IMR-90 (cell line): ENCODE measurements around the gene ST6GALNAC2. TPM values are rescaled to one million over a fixed set of nuclear protein-coding genes. Genes with fewer than 3 reads are reported as not detected.
A peak's percentile ranks its signal among the peaks of the same experiment; 100 is the strongest.

Source experiments
- ATAC-seq: fragments of 200-7000 bp; cut with Tn5 transposase; 2 replicates; pipeline ENCODE4 v1.9.1; 2020; ENCODE audit warnings: low read depth, mild to moderate bottlenecking, moderate library complexity
- BruUV-seq: library from RNA; stranded (reverse); fragments of 400-500 nt; replicated peaks from 2 replicates; lab custom pipeline; 2021; lab: Mats Ljungman, UMichigan
- CTCF ChIA-PET: fragments of 300-600 bp; formaldehyde crosslinking; extraction: SDS; loops from one replicate; lab custom pipeline; 2021; ENCODE audit warnings: antibody characterized with exemption; lab: Yijun Ruan, JAX
- POLR2A ChIA-PET: fragments of 300-600 bp; sonication (Branson Sonifier 250); formaldehyde crosslinking; loops from one replicate; lab custom pipeline; 2022; ENCODE audit warnings: antibody characterized with exemption; ENCODE audit not compliant: unreplicated experiment; lab: Charles Lee
- DNase-seq: peaks from one replicate; pipeline ENCODE4 v3.0.0; 2013
- H2AFZ ChIP-seq: replicated peaks from 2 replicates; pipeline ENCODE3; 2013; ENCODE audit warnings: low read length, mild to moderate bottlenecking; ENCODE audit not compliant: poor library complexity
- H2AK5ac ChIP-seq: 2 replicates; pipeline ENCODE4 v1.6.1; 2013; ENCODE audit warnings: low read depth, low read length, inconsistent platforms
- H2AK9ac ChIP-seq: replicated peaks from 2 replicates; pipeline ENCODE3; 2013; ENCODE audit warnings: mild to moderate bottlenecking, low read depth, low read length, moderate library complexity; ENCODE audit not compliant: poor library complexity
- H2BK120ac ChIP-seq: 2 replicates; pipeline ENCODE4 v1.6.1; 2013; ENCODE audit warnings: low read depth, low read length, inconsistent platforms
- H2BK15ac ChIP-seq: 3 replicates; pipeline ENCODE4 v1.6.1; 2013; ENCODE audit warnings: low read depth, low read length, inconsistent platforms
- H2BK20ac ChIP-seq: 2 replicates; pipeline ENCODE4 v1.6.1; 2013; ENCODE audit warnings: low read depth, mild to moderate bottlenecking, inconsistent platforms, low read length, moderate library complexity
- H2BK5ac ChIP-seq: 2 replicates; pipeline ENCODE4 v1.6.1; 2013; ENCODE audit warnings: mild to moderate bottlenecking, low read depth, low read length, inconsistent platforms; ENCODE audit not compliant: poor library complexity, severe bottlenecking
- H3K14ac ChIP-seq: replicated peaks from 2 replicates; pipeline ENCODE4 v1.6.1; 2013; ENCODE audit warnings: low read depth, low read length, inconsistent platforms
- H3K18ac ChIP-seq: 2 replicates; pipeline ENCODE4 v1.6.1; 2013; ENCODE audit warnings: low read depth, low read length, control low read depth
- H3K23ac ChIP-seq: 2 replicates; pipeline ENCODE4 v1.6.1; 2013; ENCODE audit warnings: low read depth, low read length, inconsistent platforms
- H3K27ac ChIP-seq: 2 replicates; pipeline ENCODE4 v1.5.1; 2013; ENCODE audit warnings: mild to moderate bottlenecking, control low read depth, low read length; ENCODE audit not compliant: insufficient read depth
- H3K27me3 ChIP-seq: 2 replicates; pipeline ENCODE4 v1.6.1; 2013; ENCODE audit warnings: low read length; ENCODE audit not compliant: control insufficient read depth, insufficient read depth
- H3K36me3 ChIP-seq: 2 replicates; pipeline ENCODE4 v1.6.1; 2013; ENCODE audit warnings: low read length, mixed read lengths; ENCODE audit not compliant: control insufficient read depth, insufficient read depth
- H3K4ac ChIP-seq: 2 replicates; pipeline ENCODE4 v1.6.1; 2013; ENCODE audit warnings: low read depth, low read length, inconsistent platforms
- H3K4me1 ChIP-seq: 2 replicates; pipeline ENCODE4 v1.6.1; 2013; ENCODE audit warnings: low read length, mixed read lengths; ENCODE audit not compliant: control insufficient read depth, insufficient read depth
- H3K4me2 ChIP-seq: 2 replicates; pipeline ENCODE4 v1.6.1; 2013; ENCODE audit warnings: low read depth, mild to moderate bottlenecking, control low read depth, low read length, moderate library complexity
- H3K4me3 ChIP-seq: 2 replicates; pipeline ENCODE4 v1.5.1; 2013; ENCODE audit warnings: low read depth, mild to moderate bottlenecking, control low read depth, low read length, moderate library complexity; ENCODE audit not compliant: insufficient read depth
- H3K56ac ChIP-seq: 2 replicates; pipeline ENCODE4 v1.6.1; 2013; ENCODE audit warnings: low read length, inconsistent platforms; ENCODE audit not compliant: insufficient read depth; ENCODE audit errors: extremely low read depth
- H3K79me1 ChIP-seq, 2 experiments: 2 replicates each; pipeline ENCODE4 v1.6.1; 2013; ENCODE audit warnings: low read length in 2 of 2, inconsistent platforms in 1 of 2, low read depth in 1 of 2
- H3K9ac ChIP-seq: 2 replicates; pipeline ENCODE4 v1.6.1; 2013; ENCODE audit warnings: low read depth, low read length, control low read depth
- H3K9me1 ChIP-seq: 2 replicates; pipeline ENCODE4 v1.6.1; 2013; ENCODE audit warnings: low read length, inconsistent platforms; ENCODE audit not compliant: insufficient read depth
- H3K9me3 ChIP-seq: 2 replicates; pipeline ENCODE4 v1.6.1; 2013; ENCODE audit warnings: low read length; ENCODE audit not compliant: control insufficient read depth, insufficient read depth
- H4K20me1 ChIP-seq: 2 replicates; pipeline ENCODE4 v1.6.1; 2013; ENCODE audit warnings: low read length, inconsistent platforms; ENCODE audit not compliant: insufficient read depth
- H4K5ac ChIP-seq: 2 replicates; pipeline ENCODE4 v1.6.1; 2013; ENCODE audit warnings: mild to moderate bottlenecking, low read depth, low read length, control low read depth
- H4K8ac ChIP-seq, 2 experiments: 2 replicates each; pipeline ENCODE4 v1.6.1; 2013; ENCODE audit warnings: low read depth in 2 of 2, low read length in 2 of 2, control low read depth in 1 of 2, inconsistent platforms in 1 of 2
- H4K91ac ChIP-seq: 2 replicates; pipeline ENCODE4 v1.6.1; 2013; ENCODE audit warnings: low read depth, low read length, inconsistent platforms; ENCODE audit not compliant: insufficient read depth
- RFX5 ChIP-seq: IDR thresholded peaks from 2 replicates; pipeline ENCODE4 v1.8.0; 2012; ENCODE audit warnings: low read depth, mild to moderate bottlenecking, low read length, moderate library complexity
- WGBS, 2 experiments: methylation state at CpG; one replicate each; pipeline versions ENCODE4 v1.1.5 to v1.1.7; 2013; ENCODE audit warnings: missing lambda C conversion rate in 2 of 2; ENCODE audit not compliant: insufficient read length in 1 of 2; ENCODE audit errors: extremely low coverage in 2 of 2; 5-methylcytosine and 5-hydroxymethylcytosine counted together
- dilution Hi-C: fragments of 300-500 bp; cut with HindIII; formaldehyde crosslinking; loops from one replicate; pipeline ENCODE4 v1.14.3; 2018; ENCODE audit warnings: low sequenced_read_pairs; ENCODE audit not compliant: unreplicated experiment
- in situ Hi-C: fragments of 300-500 bp; cut with MboI; formaldehyde crosslinking; loops from 3 replicates; pipeline ENCODE4 v1.14.3; 2019; ENCODE audit warnings: low sequenced_read_pairs, inconsistent platforms, mixed read lengths
- intact Hi-C: fragments of 100-400 bp; cut with micrococcal nuclease; formaldehyde crosslinking; loops from 2 replicates; pipeline ENCODE4 v1.10.0; 2022
- polyA plus RNA-seq, 3 experiments: library from polyadenylated mRNA; depleted of rRNA; stranded (reverse); fragments of >200 nt; gene quantifications; 2 replicates each; pipeline ENCODE4 v1.2.3, GENCODE V29; 2012; ENCODE audit warnings: low replicate concordance in 1 of 3
- total RNA-seq: library from RNA; depleted of rRNA; stranded (reverse); fragments of >200 nt; gene quantifications from 2 replicates; pipeline ENCODE4 v1.2.3, GENCODE V29; 2012
- TF ChIP-seq, protein P1 (sequence below): fragments of 150-350 bp; IDR thresholded peaks from 2 replicates; pipeline ENCODE4 v1.6.1; 2017; ENCODE audit warnings: mild to moderate bottlenecking, antibody characterized with exemption, low read length, low read depth

ST6GALNAC2 gene
- total and polyA plus RNA-seq, 2 of the 4 experiments (the other 2 are of a cell fraction) = 0.10 TPM; not detected in 1

- Histone ChIP-seq H2BK120ac (no peak overlapping the region), H3K18ac (no peak overlapping the region), H2BK5ac (no peak overlapping the region), H3K79me1 (no peaks in the 10 kb centered on the region), H3K9me1 (peaks cover 8% of the 10 kb centered on the region), H3K4me3 (no peak overlapping the region), H2AK5ac (no peak overlapping the region), H3K4me2 (no peak overlapping the region), H3K14ac (no peak overlapping the region), H4K91ac (no peak overlapping the region), H4K20me1 (no peaks in the 10 kb centered on the region), H3K36me3 (no peaks in the 10 kb centered on the region), H2AFZ (peak overlapping the region; percentile 28), H4K8ac (no peak overlapping the region), H2AK9ac (no peak overlapping the region), H3K9ac (no peak overlapping the region), H3K27me3 (no peaks in the 10 kb centered on the region), H3K56ac (no peak overlapping the region), H4K5ac (no peak overlapping the region), H2BK20ac (no peak overlapping the region), H2BK15ac (no peak overlapping the region), H3K27ac (no peak overlapping the region), H3K4ac (no peak overlapping the region; the same call in 1 of the 2 replicates), H3K9me3 (no peaks in the 10 kb centered on the region), H3K4me1 (peaks cover 2% of the 10 kb centered on the region; the same call in 1 of the 2 replicates), H3K23ac (no peak overlapping the region)
- TF ChIP-seq, protein P1, sequence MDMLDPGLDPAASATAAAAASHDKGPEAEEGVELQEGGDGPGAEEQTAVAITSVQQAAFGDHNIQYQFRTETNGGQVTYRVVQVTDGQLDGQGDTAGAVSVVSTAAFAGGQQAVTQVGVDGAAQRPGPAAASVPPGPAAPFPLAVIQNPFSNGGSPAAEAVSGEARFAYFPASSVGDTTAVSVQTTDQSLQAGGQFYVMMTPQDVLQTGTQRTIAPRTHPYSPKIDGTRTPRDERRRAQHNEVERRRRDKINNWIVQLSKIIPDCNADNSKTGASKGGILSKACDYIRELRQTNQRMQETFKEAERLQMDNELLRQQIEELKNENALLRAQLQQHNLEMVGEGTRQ = peak; percentile 47
- TF ChIP-seq RFX5 = no peak
- in situ Hi-C loops = no loop called here
- dilution Hi-C loops = no loop called here
- ATAC-seq (no peak), DNase-seq (no peak)
- BruUV-seq = no TSS peak
- intact Hi-C loops = no loop called here
- ChIA-PET CTCF (no interaction called here), POLR2A (no interaction called here)
- WGBS, 2 experiments = 95% methylated on average over 4 of the region's 12 CpGs; no CpG with 5 or more reads in 1 of the 2 experiments
Measured at GRCh38 chr17:76597156-76598003, 11.7 kb upstream of the ST6GALNAC2 start.
